Heart left ventricle (tissue), 13 donors: ENCODE results near the gene SPEM2.

Experiments
- CTCF ChIP-seq, 12 donors: fragments of 200-600 bp; sonication (generic) in 4 of 12; IDR thresholded peaks; one replicate each; pipeline versions ENCODE4 v1.5.0 to v1.8.0; 2018 to 2022; ENCODE audit warnings: antibody characterized with exemption in 12 of 12, mild to moderate bottlenecking in 5 of 12
- POLR2A ChIP-seq, 2 donors: fragments of 450-650 bp; IDR thresholded peaks; one replicate each; pipeline ENCODE4 v1.6.1; 2017; ENCODE audit warnings: antibody characterized with exemption in 2 of 2, mild to moderate bottlenecking in 2 of 2, moderate library complexity in 2 of 2
- donor health status: ischemic (EF 13 %, LVEDD 7.1; RV severe dilation, severe dysfunction).
- donor health status: DM: no; HTN: yes; CAD: no.
- donor health status: DM: no; HTN: no; CAD: no.
- donor health status: ischemic (EF 25% LVEDD 6.9; RV normal size, moderate dysfunction).
- donor health status: ischemic (EF 25% LVEDD 5.7; RV mildly dilated, moderate dysfunction).
- donor health status: ischemic (EF 35%, LVEDD 5.7; RV mildly dilated, moderate dysfunction).
- donor health status: nonischemic (EF 11% LVEDD 7.7; RV severe dilation, severe dysfunction).
- donor health status: DM: yes; HTN: yes; CAD: no.
- donor health status: PGD.
- donor health status: ischemic (EF 29% LVEDD 5.4; RV normal size, mild dysfunction).
- donor health status: nonischemic (EF 23%, LVEDD 6.1; RV moderate dilation, normal function).

- TF ChIP-seq POLR2A (IDR thresholded peaks at IDR 0.05) (no peak), CTCF (IDR thresholded peaks at IDR 0.05) (no peak)
Measured at GRCh38 chr17:7437369-7437863, 12.0 kb downstream of the SPEM2 start.
